NCI-H510A treated with DMSO at 0.1 percent for 48 hours (cell line): ENCODE results near the gene OCLN.
"Not testable (repeated sequence)": the region's sequence is repeated elsewhere in the genome, so short reads cannot be mapped to it uniquely, and the experiment has no call there.

Source experiments
- DNase-seq: peaks from one replicate; lab custom pipeline; 2025; lab: John Stamatoyannopoulos, UW

OCLN gene, protein sequence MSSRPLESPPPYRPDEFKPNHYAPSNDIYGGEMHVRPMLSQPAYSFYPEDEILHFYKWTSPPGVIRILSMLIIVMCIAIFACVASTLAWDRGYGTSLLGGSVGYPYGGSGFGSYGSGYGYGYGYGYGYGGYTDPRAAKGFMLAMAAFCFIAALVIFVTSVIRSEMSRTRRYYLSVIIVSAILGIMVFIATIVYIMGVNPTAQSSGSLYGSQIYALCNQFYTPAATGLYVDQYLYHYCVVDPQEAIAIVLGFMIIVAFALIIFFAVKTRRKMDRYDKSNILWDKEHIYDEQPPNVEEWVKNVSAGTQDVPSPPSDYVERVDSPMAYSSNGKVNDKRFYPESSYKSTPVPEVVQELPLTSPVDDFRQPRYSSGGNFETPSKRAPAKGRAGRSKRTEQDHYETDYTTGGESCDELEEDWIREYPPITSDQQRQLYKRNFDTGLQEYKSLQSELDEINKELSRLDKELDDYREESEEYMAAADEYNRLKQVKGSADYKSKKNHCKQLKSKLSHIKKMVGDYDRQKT

GRCh38 chr5:69492391-69492922 lies at the start of gene OCLN:
OCLN (plus strand) TSS chr5:69492790; CDS start chr5:69504245, 11,455 bp downstream.
- DNase-seq: peak; percentile 82

DNA sequence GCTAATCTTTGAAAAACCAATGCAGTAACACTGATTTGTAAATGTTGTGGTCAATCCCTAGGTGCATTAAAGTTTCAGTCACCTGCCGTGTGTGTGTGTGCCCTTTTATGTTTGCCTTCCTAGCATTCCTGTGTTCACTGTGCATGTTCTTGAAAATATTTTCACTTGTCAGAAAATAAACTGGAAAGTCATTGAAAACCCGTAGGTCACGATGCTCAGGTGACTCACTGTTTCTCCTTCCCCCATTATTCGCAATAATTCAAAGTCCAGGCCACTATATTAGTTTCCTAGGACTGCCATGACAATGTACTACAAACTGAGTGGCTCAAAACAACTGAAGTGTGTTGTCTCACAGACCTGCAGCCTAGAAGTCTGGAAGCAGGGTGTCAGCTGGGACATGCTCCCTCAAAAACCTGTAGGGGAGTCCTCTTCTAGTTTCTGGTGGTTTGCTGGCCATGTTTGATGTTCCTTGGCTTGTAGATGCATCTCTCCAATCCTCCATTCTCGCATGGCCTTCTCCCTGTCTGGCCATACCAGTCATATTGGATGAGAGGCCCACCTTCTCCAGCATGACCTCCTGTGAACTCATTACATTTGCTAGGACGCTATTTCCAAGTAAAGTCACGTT lies 48.3 kb upstream of the OCLN start:
- DNase-seq: no peak

DNA sequence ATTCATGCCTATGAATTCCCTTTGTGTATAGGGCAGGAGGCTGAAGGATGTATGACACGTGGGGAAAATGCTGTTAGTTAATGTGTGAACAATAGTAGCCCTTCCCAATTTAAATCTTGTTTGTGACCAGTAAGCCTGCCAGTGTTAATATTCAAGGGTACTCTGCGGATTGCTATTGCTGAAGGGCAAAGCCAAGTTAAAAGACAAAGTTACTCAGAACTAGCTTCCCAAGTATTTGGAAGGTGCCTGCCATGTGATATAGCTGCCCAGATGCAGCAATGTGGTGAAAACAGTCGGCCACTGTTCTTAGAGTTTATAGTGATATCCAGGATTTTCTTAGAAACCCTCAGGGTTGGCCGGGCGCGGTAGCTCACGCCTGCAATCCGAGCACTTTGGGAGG lies 43.1 kb upstream of the OCLN start:
- no peak for DNase-seq

DNA sequence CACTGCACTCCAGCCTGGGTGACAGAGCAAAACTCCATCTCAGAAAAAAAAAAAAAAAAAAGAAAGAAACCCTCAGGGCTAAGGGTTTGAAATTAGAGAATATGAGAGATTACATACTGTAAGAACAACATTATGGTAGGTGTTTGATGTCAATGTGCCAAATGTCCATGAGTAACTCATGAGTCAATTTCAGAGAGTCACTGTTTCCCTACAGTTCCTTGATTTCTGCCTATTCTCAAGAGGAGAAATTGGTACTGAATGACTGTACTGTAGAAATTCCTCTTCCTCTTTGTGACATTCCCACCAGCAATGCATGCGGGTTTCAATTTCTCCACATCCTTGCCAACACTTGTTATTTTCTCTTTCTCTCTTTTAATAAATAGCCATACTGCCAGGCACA lies 42.5 kb upstream of the OCLN start:
- DNase-seq: no peak

GRCh38 chr5:69450527-69450926 lies 42.1 kb upstream of the OCLN start:
- not testable (repeated sequence) for DNase-seq

- DNase-seq: peak; percentile 41
Observed at GRCh38 chr5:69451941-69452647, 40.5 kb upstream of the OCLN start.

GRCh38 chr5:69453487-69453886 lies 39.1 kb upstream of the OCLN start:
- not testable (repeated sequence) for DNase-seq

- no peak for DNase-seq
Observed at GRCh38 chr5:69454460-69455249, 37.9 kb upstream of the OCLN start.

GRCh38 chr5:69455428-69455988 lies 37.1 kb upstream of the OCLN start:
- DNase-seq: not testable (repeated sequence)

GRCh38 chr5:69462170-69462569 lies 30.4 kb upstream of the OCLN start:
- no peak for DNase-seq

DNA sequence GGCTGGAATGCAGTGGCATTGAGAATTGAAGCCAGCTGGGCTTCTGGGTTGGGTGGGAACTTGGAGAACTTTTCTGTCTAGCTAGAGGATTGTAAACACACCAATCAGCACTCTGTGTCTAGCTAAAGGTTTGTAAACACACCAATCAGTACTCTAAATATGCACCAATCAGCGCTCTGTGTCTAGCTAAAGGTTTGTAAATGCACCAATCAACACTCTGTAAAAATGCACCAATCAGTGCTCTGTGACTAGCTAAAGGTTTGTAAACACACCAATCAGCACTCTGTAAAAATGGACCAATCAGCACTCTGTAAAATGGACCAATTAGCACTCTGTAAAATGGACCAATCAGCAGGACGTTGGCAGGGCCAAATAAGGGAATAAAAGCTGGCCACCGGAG lies 26.2 kb upstream of the OCLN start:
- not testable (repeated sequence) for DNase-seq

DNA sequence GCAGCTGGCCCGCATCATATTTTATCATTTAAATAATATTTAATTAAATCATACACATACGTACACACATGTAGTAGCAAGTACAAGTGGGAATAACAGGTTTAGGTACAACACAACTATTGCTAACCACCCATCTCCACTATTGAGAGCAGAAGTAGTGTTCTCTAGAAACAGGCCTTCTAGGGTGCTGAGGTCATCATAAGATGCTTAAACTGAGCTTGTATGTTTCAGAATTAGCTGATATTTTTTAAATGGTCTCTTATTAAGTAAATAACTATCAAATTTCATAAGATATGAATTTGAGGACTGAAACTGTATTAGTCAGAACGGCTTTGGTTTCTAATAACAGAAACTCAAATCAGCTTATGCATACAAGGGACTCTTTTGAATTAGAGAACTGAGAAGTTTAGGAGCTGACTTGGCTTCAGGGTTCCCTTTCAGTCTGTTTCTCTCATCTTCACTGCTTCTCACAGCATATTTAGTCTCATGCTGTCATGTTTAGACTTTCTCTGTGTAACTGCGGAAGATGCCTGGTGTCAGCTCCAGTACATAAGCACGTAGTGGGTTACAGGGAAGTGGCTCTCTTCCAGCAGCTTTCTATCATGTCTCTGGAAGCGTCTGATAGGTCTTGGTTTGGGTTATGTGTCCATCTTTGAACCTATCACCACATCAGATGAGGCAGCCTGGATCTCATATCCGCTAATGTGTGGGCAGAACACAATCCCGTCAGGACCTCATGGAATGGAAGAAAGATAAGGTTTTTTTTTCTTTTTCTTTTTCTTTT lies 25.0 kb upstream of the OCLN start:
- DNase-seq: no peak

GRCh38 chr5:69468631-69469030 lies 24.0 kb upstream of the OCLN start:
- no peak for DNase-seq

DNA sequence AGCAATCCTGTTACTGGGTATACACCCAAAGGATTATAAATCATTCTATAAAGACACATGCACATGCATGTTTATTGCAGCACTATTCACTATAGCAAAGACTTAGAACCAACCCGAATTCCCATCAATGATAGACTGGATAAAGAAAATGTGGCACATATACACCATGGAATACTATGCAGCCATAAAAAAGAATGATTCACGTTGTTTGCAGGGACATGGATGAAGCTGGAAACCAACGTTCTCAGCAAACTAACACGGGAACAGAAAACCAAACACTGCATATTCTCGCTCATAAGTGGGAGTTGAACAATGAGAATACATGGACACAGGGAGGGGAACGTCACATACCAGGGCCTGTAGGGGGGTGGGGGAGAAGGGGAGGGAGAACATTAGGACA lies 21.1 kb upstream of the OCLN start:
- not testable (repeated sequence) for DNase-seq

DNA sequence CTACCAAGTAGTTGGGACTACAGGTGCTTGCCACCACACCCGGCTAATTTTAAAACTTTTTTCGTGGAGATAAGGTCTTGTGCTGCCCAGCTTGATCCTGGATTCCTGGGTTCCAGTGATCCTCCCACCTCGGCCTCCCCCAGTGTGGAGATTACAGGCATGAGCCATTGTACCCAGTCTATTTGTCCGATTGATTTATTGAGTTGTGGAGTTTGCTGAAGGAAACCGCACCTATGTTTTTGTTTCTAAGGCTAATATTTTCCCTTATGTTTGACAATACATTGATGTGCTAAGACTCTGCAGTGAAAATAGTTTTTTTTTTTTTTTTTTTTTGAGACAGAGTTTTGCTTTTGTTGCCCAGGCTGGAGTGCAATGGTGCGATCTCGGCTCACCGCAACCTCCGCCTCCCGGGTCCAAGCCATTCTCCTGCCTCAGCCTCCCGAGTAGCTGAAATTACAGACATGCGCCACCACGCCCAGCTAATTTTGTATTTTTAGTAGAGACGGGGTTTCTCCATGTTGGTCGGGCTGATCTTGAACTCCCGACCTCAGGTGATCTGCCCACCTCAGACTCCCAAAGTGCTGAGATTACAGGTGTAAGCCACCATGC lies 20.0 kb upstream of the OCLN start:
- DNase-seq: not testable (repeated sequence)

GRCh38 chr5:69477170-69477569 lies 15.4 kb upstream of the OCLN start:
- DNase-seq: no peak

DNA sequence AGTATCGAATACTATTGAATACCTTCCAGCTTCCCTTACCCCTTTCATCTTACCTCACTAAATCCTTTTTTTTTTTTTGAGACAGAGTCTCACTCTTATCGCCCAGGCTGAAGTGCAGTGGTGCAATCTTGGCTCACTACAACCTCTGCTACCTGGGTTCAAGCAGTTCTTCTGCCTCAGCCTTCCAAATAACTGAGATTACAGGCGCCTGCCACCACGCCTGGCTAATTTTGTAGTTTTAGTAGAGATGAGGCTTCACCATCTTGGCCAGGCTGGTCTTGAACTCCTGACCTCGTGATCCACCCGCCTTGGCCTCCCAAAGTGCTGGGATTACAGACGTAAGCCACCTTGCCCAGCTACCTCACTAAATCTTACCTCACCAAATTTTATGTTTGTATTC lies 14.3 kb upstream of the OCLN start:
- DNase-seq: not testable (repeated sequence)

DNA sequence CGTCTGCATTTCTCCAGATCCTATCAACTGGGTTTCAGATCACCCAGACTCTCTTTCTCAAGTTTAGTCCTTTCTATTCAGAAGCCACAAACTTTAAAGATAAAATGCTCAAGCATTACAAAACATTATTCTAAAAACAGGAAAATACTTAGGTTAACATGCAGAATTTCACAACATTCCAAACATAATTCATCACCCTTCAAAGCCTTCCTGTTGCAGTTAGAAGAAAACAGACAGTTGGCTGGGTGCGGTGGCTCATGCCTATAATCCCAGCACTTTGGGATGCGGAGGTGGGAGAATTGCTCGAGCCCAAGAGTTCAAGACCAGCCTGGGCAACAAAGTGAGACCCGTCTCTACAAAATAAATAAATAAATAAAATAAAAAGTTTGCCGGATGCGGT lies 7.7 kb upstream of the OCLN start:
- DNase-seq: no peak

DNA sequence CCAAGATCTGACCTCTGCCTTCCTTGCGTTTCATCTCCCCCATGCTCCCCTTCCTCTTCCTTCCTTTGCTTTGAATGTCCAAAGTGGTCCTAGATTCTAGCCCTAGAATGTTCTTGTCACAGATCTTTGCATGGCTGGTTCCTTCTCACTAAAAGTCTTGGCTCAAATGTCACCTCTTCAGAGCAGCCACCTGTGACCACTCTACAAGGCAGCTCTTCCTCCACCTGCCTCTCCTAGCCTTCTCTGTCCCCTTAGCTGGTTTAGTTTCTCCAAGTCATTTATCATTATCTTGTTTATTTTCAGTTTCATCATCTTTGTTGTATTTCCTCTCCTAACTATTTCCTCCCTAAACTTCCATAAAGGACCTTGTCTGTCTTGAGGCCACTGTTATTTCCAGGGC lies 7.1 kb upstream of the OCLN start:
- DNase-seq: peak; percentile 45

GRCh38 chr5:69489246-69489645 lies 3.3 kb upstream of the OCLN start:
- DNase-seq: no peak
